ENCODE measurements around the gene GIT1. TPM values are rescaled to one million over a fixed set of nuclear protein-coding genes. Genes with fewer than 3 reads are reported as not detected.

The GIT1 gene
- total RNA-seq, 1 donor from 2014 or later, result 66.7 TPM

DNA sequence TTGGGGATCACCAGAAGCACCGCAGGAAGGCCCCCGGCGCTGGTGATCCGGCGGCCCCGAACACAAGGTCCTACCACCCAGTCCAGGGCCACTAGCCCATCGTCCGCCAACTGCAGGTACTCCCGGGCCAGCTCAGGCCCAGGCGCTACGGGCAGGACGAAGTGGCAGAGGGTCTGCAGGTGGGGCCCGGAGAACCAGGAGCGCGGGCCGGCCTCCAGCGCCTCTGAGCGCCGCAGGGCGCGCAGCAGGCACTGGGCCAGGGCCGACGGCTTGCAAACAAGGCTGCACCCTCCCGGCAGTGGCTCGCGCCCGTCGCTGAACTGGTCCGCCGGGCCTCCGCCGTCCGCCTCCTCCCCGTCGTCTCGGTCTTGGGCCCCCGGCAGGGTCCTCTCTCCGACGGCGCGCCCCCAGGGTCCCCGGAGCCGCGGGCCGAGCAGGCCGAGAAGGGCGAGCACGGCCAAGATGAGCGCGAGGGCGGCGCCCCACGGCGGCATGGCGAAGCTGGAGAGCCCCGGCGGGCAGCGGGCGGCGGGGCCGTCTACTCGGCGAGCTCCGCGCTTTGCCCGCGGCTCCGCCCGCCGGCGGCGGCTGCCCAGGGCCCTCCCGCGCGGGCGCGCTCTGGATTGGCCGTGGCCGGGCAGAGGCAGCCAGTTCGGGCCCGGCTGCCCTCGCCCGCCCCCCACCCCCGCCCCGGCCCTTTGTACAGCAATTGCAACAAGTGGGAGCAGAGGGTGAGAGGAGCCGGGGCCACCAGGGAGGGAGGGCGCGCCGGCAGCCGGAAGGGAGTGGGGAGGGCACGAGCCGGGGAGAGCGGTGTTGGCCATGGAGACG is 22.8 kb downstream of the GIT1 start, which contains the start of gene ABHD15:
Gene ABHD15 (minus strand): TSS at position 565 of the 831 bp plus-strand sequence. CDS start 71 bp downstream, at position 494.
- H3K9me3 Mint-ChIP-seq, result no peaks in the 10 kb centered on the region
- peaks cover 35% of the 10 kb centered on the region for H3K27me3 Mint-ChIP-seq
- DNase-seq (ENCODE audit: extremely low spot score, unreplicated experiment), result peak; percentile 75
- peak within 1 kb of the TSS; percentile 98 for H3K4me3 Mint-ChIP-seq
- peaks cover 9% of the 10 kb centered on the region for H3K36me3 Mint-ChIP-seq
- peaks cover 11% of the 10 kb centered on the region for H3K4me1 Mint-ChIP-seq (ENCODE audit: unreplicated experiment)
- H3K27ac Mint-ChIP-seq, result peak within 1 kb of the TSS; percentile 87
- TF ChIP-seq, protein P1, sequence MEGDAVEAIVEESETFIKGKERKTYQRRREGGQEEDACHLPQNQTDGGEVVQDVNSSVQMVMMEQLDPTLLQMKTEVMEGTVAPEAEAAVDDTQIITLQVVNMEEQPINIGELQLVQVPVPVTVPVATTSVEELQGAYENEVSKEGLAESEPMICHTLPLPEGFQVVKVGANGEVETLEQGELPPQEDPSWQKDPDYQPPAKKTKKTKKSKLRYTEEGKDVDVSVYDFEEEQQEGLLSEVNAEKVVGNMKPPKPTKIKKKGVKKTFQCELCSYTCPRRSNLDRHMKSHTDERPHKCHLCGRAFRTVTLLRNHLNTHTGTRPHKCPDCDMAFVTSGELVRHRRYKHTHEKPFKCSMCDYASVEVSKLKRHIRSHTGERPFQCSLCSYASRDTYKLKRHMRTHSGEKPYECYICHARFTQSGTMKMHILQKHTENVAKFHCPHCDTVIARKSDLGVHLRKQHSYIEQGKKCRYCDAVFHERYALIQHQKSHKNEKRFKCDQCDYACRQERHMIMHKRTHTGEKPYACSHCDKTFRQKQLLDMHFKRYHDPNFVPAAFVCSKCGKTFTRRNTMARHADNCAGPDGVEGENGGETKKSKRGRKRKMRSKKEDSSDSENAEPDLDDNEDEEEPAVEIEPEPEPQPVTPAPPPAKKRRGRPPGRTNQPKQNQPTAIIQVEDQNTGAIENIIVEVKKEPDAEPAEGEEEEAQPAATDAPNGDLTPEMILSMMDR (conservative IDR thresholded peaks at IDR 0.05), result no peak

DNA sequence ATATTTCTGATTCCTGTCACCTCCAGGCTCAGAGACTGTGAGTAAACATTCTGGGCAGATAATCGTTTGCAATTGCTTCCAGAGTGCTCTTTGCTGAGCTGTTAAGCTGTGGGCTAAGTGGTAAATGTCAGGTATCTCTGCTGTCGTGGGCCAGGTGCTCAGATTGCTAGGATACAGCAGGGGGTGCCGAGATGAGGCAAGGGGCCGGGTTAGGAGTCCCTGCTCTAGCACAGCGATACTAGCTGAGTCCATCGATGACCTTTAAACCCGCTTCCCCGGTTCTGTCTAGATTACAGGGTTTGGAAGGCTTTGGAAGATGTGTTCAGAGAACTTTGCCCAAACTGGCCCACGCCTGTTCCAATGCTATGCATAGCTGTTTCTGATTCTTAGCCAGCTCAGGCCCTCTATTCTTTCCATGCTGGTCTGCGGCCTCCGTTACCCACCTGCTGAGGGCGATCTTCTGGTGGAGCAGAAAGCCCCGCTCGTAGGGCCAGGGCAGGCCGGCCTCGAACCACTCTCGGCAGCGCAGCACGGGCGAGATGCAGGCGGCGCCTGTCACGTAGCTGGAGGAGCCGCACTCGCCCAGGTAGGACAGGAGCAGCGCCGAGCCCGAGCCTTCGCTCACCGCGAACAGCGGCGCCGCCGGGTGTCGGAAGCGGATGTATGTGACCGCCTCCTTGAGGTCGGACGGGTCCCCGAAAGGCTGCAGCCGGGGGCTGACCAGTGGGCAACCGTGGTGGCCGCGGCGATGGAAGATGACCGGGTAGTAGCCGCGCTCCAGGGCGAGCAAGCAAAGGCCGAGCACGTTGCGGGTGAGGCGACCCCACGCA is 23.6 kb downstream of the GIT1 start:
- peak overlapping the region; percentile 59 for H3K27ac Mint-ChIP-seq

DNA sequence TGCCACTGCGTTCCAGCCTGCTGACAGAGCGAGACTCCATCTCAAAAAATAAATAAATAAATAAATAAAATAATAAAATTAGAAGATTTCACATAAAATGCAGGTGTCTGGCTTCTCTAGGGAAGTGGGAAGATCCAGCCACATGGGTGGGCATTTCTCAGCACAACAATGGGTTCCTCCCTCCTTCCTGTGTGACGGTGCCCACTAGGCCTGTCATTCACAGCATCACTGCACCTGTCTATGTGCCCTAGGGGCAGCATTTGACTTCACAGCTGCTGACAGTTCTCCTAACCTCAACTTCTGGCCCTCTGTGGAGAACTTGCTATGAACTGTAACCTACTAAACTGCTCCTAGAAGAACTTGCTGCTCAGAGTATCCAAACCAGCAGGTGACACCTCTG is 25.6 kb downstream of the GIT1 start:
- TF ChIP-seq, protein P1 (conservative IDR thresholded peaks at IDR 0.05), result no peak
- H3K4me3 Mint-ChIP-seq, result peak overlapping the region; percentile 4
- H3K27ac Mint-ChIP-seq, result no peak overlapping the region
- peaks cover 4% of the 10 kb centered on the region for H3K4me1 Mint-ChIP-seq (ENCODE audit: unreplicated experiment)
- no peaks in the 10 kb centered on the region for H3K9me3 Mint-ChIP-seq
- peaks cover 3% of the 10 kb centered on the region for H3K36me3 Mint-ChIP-seq
- H3K27me3 Mint-ChIP-seq, result peaks cover 33% of the 10 kb centered on the region
- DNase-seq (ENCODE audit: extremely low spot score, unreplicated experiment), result no peak

More for the DNA sequence above, 23.6 kb downstream of the GIT1 start:
- H3K4me1 Mint-ChIP-seq (ENCODE audit: unreplicated experiment), result peaks cover 9% of the 10 kb centered on the region
- peaks cover 7% of the 10 kb centered on the region for H3K36me3 Mint-ChIP-seq
- H3K4me3 Mint-ChIP-seq, result peak overlapping the region; percentile 84
- DNase-seq (ENCODE audit: extremely low spot score, unreplicated experiment), result no peak
- H3K9me3 Mint-ChIP-seq, result no peaks in the 10 kb centered on the region
- peaks cover 35% of the 10 kb centered on the region for H3K27me3 Mint-ChIP-seq
- TF ChIP-seq, protein P1 (conservative IDR thresholded peaks at IDR 0.05), result peak; percentile 48

DNA sequence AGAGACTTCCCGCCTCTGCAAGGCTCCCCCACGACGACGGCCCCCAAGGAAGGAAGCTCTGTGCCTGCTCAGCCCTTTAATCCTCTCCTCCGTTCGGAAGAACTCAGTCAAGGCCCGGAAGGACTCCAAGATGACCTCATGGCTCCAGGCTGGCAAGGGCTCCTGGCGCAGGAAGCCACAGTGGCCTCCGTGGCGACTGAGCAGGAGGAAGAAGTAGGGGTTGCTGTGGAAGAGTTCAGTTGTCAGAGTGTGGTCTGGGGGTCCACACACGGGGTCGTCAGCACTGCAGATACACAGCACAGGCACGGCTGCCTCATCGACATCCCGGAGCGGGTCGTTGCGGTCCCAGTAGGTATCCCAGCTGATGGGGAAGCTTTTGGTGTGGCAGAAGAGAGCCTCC is 26.8 kb downstream of the GIT1 start:
- no peak for DNase-seq (ENCODE audit: extremely low spot score, unreplicated experiment)
- Mint-ChIP-seq H3K9me3 (no peaks in the 10 kb centered on the region), H3K4me3 (peak overlapping the region; percentile 52), H3K4me1 (ENCODE audit: unreplicated experiment) (peaks cover 4% of the 10 kb centered on the region), H3K27me3 (peaks cover 29% of the 10 kb centered on the region), H3K36me3 (peaks cover 3% of the 10 kb centered on the region), H3K27ac (no peak overlapping the region)
- TF ChIP-seq, protein P1 (conservative IDR thresholded peaks at IDR 0.05), result no peak

DNA sequence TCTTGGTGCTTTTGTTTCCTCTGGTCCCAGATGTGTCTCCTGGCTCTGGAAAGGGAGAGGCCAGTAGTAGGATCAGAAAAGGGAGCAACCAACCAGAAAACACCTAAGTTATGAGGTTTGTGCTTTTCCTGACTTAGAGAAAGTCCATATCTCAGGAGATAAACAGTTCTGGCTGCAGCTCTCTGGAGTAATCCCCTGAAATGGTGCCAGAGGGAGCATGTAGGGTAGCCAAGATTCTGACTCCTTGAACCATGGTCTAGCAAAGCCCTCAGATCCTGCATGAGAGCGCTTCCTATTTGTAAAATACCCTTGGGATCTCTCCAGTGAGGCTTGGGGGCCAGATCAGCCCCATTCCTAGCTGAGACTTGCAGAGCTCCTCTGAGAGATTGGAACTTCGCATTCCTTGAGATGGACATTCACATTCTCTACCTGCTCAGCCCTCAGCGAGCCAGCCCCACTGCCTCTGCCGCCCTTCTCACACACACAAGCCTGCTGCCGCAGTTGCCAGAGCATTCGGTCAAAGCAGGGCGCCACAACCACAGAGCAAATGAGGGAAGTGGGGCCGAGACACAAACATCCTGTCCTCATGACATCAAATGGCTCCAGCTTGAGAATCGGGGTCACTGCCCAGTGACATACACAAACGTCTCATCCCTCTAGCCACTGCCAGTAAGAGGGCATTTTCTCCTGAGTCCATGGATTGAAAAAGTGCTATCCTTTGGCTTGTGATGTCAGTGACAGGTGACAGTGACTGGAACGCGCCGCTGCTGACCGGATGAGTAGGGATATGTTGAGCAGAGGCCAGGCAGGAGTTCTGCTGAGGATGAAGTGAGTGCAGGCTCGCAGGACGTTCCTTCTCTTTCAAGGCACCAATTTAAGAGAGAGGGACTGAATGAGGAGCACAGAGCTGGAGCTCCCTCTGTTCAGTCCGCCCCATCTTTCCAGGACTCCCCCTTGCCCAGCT is 27.6 kb downstream of the GIT1 start:
- Mint-ChIP-seq H3K4me1 (ENCODE audit: unreplicated experiment) (peaks cover 4% of the 10 kb centered on the region), H3K4me3 (no peak overlapping the region), H3K27me3 (peaks cover 29% of the 10 kb centered on the region), H3K27ac (no peak overlapping the region), H3K36me3 (peaks cover 3% of the 10 kb centered on the region), H3K9me3 (no peaks in the 10 kb centered on the region)
- TF ChIP-seq, protein P1 (conservative IDR thresholded peaks at IDR 0.05), result no peak
- no peak for DNase-seq (ENCODE audit: extremely low spot score, unreplicated experiment)
